SK-N-SH (cell line): ENCODE results near the gene SYNJ1. TPM values are rescaled to one million over a fixed set of nuclear protein-coding genes. Genes with fewer than 3 reads are reported as not detected.

Experiments used
- CTCF ChIA-PET: fragments of 300-600, 350-600 bp; formaldehyde crosslinking; extraction: SDS; loops from one replicate; lab custom pipeline; 2021; lab: Yijun Ruan, JAX
- POLR2A ChIA-PET: fragments of 350-600 bp; sonication (Branson Sonifier 250); formaldehyde crosslinking; extraction: SDS; loops from one replicate; lab custom pipeline; 2020; ENCODE audit warnings: antibody characterized with exemption, inconsistent platforms; lab: Yijun Ruan, JAX
- DNase-seq: peaks from one replicate; pipeline ENCODE4 v3.0.0; 2012
- H2AFZ ChIP-seq: fragments of 200-600 bp; sonication (generic); 2 replicates; pipeline ENCODE4 v1.8.1; 2016; ENCODE audit warnings: antibody characterized with exemption, mild to moderate bottlenecking, low read depth
- H3F3A ChIP-seq: fragments of 200-600 bp; sonication (generic); replicated peaks from 2 replicates; pipeline ENCODE3; 2016; ENCODE audit warnings: antibody characterized with exemption, mild to moderate bottlenecking; ENCODE audit not compliant: insufficient read depth
- H3K27ac ChIP-seq, 2 experiments: fragments of 200-500 bp in 1 of 2; fragments of 200-600 bp in 1 of 2; sonication (Bioruptor generic) in 1 of 2; sonication (generic), shearing (Covaris generic) in 1 of 2; 2 replicates each; pipeline versions ENCODE4 v1.5.1 to v1.6.1; 2014 to 2016; ENCODE audit warnings: low read depth in 2 of 2, inconsistent platforms in 1 of 2, low read length in 1 of 2, mild to moderate bottlenecking in 1 of 2, mixed read lengths in 1 of 2
- H3K27me3 ChIP-seq: fragments of 200-600 bp; sonication (generic), shearing (Covaris generic); 2 replicates; pipeline ENCODE4 v1.6.1; 2016; ENCODE audit warnings: mixed run types; ENCODE audit not compliant: insufficient read depth
- H3K36me3 ChIP-seq, 2 experiments: fragments of 200-500 bp in 1 of 2; fragments of 200-600 bp in 1 of 2; sonication (Bioruptor generic) in 1 of 2; sonication (generic) in 1 of 2; replicated peaks in 1 of 2; 2 replicates each; pipeline versions ENCODE3 to v1.5.1; 2014 to 2016; ENCODE audit warnings: low read length in 1 of 2, mild to moderate bottlenecking in 1 of 2; ENCODE audit not compliant: insufficient read depth in 2 of 2, control insufficient read depth in 1 of 2
- H3K4me1 ChIP-seq, 2 experiments: fragments of 200-500 bp in 1 of 2; fragments of 200-600 bp in 1 of 2; sonication (Bioruptor generic) in 1 of 2; sonication (generic), shearing (Covaris generic) in 1 of 2; 2 replicates each; pipeline versions ENCODE4 v1.5.1 to v1.6.1; 2014 to 2016; ENCODE audit warnings: low read depth in 1 of 2, low read length in 1 of 2, mixed run types in 1 of 2; ENCODE audit not compliant: insufficient read depth in 2 of 2, control insufficient read depth in 1 of 2
- H3K4me2 ChIP-seq: fragments of 200-600 bp; sonication (generic), shearing (Covaris generic); 2 replicates; pipeline ENCODE4 v1.6.1; 2017; ENCODE audit warnings: mixed run types
- H3K4me3 ChIP-seq, 2 experiments: fragments of 200-500 bp in 1 of 2; fragments of 200-600 bp in 1 of 2; sonication (Bioruptor generic) in 1 of 2; sonication (generic), shearing (Covaris generic) in 1 of 2; 2 replicates each; pipeline versions ENCODE4 v1.5.1 to v1.8.1; 2014 to 2016; ENCODE audit warnings: low read depth in 2 of 2, inconsistent platforms in 1 of 2, low read length in 1 of 2, mild to moderate bottlenecking in 1 of 2, mixed read lengths in 1 of 2, moderate library complexity in 1 of 2
- H3K79me2 ChIP-seq: fragments of 200-600 bp; sonication (generic); 2 replicates; pipeline ENCODE4 v1.8.1; 2017; ENCODE audit warnings: mild to moderate bottlenecking; ENCODE audit not compliant: insufficient read depth
- H3K9ac ChIP-seq: fragments of 200-600 bp; sonication (generic); 2 replicates; pipeline ENCODE4 v1.6.1; 2017; ENCODE audit warnings: mixed run types
- H3K9me2 ChIP-seq: fragments of 200-600 bp; sonication (generic); 2 replicates; pipeline ENCODE4 v1.6.1; 2017; ENCODE audit warnings: mixed run types
- H3K9me3 ChIP-seq: fragments of 200-600 bp; sonication (generic); 2 replicates; pipeline ENCODE4 v1.6.1; 2017; ENCODE audit warnings: mixed run types, mild to moderate bottlenecking, moderate library complexity
- H4K20me1 ChIP-seq: fragments of 200-600 bp; sonication (generic); 2 replicates; pipeline ENCODE4 v1.6.1; 2017; ENCODE audit warnings: mild to moderate bottlenecking, mixed run types; ENCODE audit not compliant: insufficient read depth
- ELF1 ChIP-seq: IDR thresholded peaks from 2 replicates; pipeline ENCODE4 v1.4.0; 2012
- EZH2phosphoT487 ChIP-seq: fragments of 200-600 bp; sonication (generic); IDR thresholded peaks from 2 replicates; pipeline ENCODE4 v1.6.1; 2017; ENCODE audit warnings: low read depth, mixed run types, mild to moderate bottlenecking, antibody characterized with exemption, moderate library complexity, borderline replicate concordance
- FOSL2 ChIP-seq: IDR thresholded peaks from 2 replicates; pipeline ENCODE4 v1.4.0; 2012; ENCODE audit warnings: low read depth, mild to moderate bottlenecking, moderate library complexity, borderline replicate concordance
- FOXJ3 ChIP-seq: sonication (generic); formaldehyde crosslinking; IDR thresholded peaks from 2 replicates; pipeline ENCODE4 v1.5.1; 2020; ENCODE audit warnings: mild to moderate bottlenecking, missing genetic modification reagents
- GABPA ChIP-seq: IDR thresholded peaks from 2 replicates; pipeline ENCODE4 v1.4.0; 2012; ENCODE audit warnings: low read depth, mild to moderate bottlenecking
- JUND ChIP-seq: IDR thresholded peaks from 2 replicates; pipeline ENCODE4 v1.4.0; 2012
- MXI1 ChIP-seq: IDR thresholded peaks from 2 replicates; pipeline ENCODE4 v1.6.1; 2012; ENCODE audit warnings: mild to moderate bottlenecking, low read depth, low read length, improper control_type of control experiment
- NFIC ChIP-seq: IDR thresholded peaks from 2 replicates; pipeline ENCODE4 v1.4.0; 2012; ENCODE audit warnings: borderline replicate concordance
- RAD21 ChIP-seq: IDR thresholded peaks from 2 replicates; pipeline ENCODE4 v1.6.1; 2012; ENCODE audit warnings: mild to moderate bottlenecking, low read length
- RXRA ChIP-seq: IDR thresholded peaks from 2 replicates; pipeline ENCODE4 v1.4.0; 2012; ENCODE audit warnings: low read depth, mild to moderate bottlenecking, borderline replicate concordance
- SIN3A ChIP-seq: IDR thresholded peaks from 2 replicates; pipeline ENCODE4 v1.6.1; 2012; ENCODE audit warnings: low read depth, mild to moderate bottlenecking, low read length, moderate library complexity, borderline replicate concordance
- SMC3 ChIP-seq: IDR thresholded peaks from 2 replicates; pipeline ENCODE4 v1.6.1; 2012; ENCODE audit warnings: low read depth, low read length, improper control_type of control experiment
- TAF1 ChIP-seq: IDR thresholded peaks from 2 replicates; pipeline ENCODE4 v1.6.1; 2012; ENCODE audit warnings: low read depth, mild to moderate bottlenecking, low read length, moderate library complexity, borderline replicate concordance
- TCF12 ChIP-seq: IDR thresholded peaks from 2 replicates; pipeline ENCODE4 v1.4.0; 2012
- TEAD4 ChIP-seq: IDR thresholded peaks from 2 replicates; pipeline ENCODE4 v1.4.0; 2012; ENCODE audit warnings: mild to moderate bottlenecking, borderline replicate concordance; ENCODE audit not compliant: insufficient read depth
- YY1 ChIP-seq: IDR thresholded peaks from 2 replicates; pipeline ENCODE4 v1.4.0; 2012; ENCODE audit warnings: low read depth, mild to moderate bottlenecking
- WGBS: methylation state at CpG from one replicate; pipeline ENCODE4 v1.1.6; 2017; ENCODE audit warnings: low lambda C conversion rate; 5-methylcytosine and 5-hydroxymethylcytosine counted together
- polyA plus RNA-seq, 3 experiments: library from polyadenylated mRNA; depleted of rRNA; stranded (reverse); fragments of >200 nt; gene quantifications; 2 replicates each; pipeline ENCODE4 v1.2.3, GENCODE V29; 2012
- TF ChIP-seq, protein P1 (sequence below): fragments of 150-350 bp; IDR thresholded peaks from 2 replicates; pipeline ENCODE4 v1.6.1; 2017; ENCODE audit warnings: antibody characterized with exemption, low read length, low read depth, borderline replicate concordance
- TF ChIP-seq, protein P2 (sequence below): IDR thresholded peaks from 2 replicates; pipeline ENCODE4 v1.4.0; 2012; ENCODE audit warnings: low read depth, borderline replicate concordance
- TF ChIP-seq, protein P3 (sequence below): fragments of 150-350 bp; IDR thresholded peaks from 2 replicates; pipeline ENCODE4 v1.6.1; 2016; ENCODE audit warnings: mild to moderate bottlenecking, low read depth, low read length

Gene SYNJ1
- polyA plus RNA-seq, 1 of the 3 experiments (the other 2 are of a cell fraction) = 3.3 TPM

DNA sequence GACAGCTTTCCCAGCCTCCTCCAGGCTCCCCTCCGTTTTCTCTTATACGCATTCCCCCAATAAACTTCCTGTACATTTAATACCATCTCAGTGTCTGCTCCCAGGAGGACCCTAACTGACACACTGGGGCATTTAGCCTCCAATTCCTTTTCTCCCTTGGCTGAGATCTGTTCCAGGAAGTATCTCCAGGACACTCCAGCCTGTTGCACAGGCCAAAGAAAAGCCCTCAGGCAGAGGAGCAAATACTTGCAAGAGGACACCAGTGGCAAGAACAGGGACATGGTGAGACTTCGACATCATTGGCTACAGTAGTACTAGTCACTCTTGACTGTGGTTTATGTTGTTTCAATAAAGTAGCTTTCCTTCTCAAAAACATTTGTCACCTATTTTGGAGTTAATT is 4.7 kb upstream of the SYNJ1 start:
- no peaks in the 10 kb centered on the region for H4K20me1 ChIP-seq
- H3F3A ChIP-seq = peaks cover 3% of the 10 kb centered on the region
- no peaks in the 10 kb centered on the region for H3K79me2 ChIP-seq
- DNase-seq = no peak
- TF ChIP-seq, protein P1, sequence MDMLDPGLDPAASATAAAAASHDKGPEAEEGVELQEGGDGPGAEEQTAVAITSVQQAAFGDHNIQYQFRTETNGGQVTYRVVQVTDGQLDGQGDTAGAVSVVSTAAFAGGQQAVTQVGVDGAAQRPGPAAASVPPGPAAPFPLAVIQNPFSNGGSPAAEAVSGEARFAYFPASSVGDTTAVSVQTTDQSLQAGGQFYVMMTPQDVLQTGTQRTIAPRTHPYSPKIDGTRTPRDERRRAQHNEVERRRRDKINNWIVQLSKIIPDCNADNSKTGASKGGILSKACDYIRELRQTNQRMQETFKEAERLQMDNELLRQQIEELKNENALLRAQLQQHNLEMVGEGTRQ = no peak
- TF ChIP-seq FOSL2 = no peak
- TF ChIP-seq NFIC = no peak
- TF ChIP-seq FOXJ3 (CRISPR knock-in tag) = no peak
- TF ChIP-seq TAF1 = no peak
- TF ChIP-seq ELF1 = no peak
- no peak for TF ChIP-seq RXRA
- TF ChIP-seq YY1 = no peak
- no peak for TF ChIP-seq EZH2phosphoT487
- no peak for TF ChIP-seq TCF12
- no peak for TF ChIP-seq RAD21
- TF ChIP-seq TEAD4 = no peak
- no peak for TF ChIP-seq GABPA
- TF ChIP-seq JUND = no peak
- TF ChIP-seq SMC3 = no peak
- TF ChIP-seq, protein P2, sequence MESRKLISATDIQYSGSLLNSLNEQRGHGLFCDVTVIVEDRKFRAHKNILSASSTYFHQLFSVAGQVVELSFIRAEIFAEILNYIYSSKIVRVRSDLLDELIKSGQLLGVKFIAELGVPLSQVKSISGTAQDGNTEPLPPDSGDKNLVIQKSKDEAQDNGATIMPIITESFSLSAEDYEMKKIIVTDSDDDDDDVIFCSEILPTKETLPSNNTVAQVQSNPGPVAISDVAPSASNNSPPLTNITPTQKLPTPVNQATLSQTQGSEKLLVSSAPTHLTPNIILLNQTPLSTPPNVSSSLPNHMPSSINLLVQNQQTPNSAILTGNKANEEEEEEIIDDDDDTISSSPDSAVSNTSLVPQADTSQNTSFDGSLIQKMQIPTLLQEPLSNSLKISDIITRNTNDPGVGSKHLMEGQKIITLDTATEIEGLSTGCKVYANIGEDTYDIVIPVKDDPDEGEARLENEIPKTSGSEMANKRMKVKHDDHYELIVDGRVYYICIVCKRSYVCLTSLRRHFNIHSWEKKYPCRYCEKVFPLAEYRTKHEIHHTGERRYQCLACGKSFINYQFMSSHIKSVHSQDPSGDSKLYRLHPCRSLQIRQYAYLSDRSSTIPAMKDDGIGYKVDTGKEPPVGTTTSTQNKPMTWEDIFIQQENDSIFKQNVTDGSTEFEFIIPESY = no peak
- TF ChIP-seq, protein P3, sequence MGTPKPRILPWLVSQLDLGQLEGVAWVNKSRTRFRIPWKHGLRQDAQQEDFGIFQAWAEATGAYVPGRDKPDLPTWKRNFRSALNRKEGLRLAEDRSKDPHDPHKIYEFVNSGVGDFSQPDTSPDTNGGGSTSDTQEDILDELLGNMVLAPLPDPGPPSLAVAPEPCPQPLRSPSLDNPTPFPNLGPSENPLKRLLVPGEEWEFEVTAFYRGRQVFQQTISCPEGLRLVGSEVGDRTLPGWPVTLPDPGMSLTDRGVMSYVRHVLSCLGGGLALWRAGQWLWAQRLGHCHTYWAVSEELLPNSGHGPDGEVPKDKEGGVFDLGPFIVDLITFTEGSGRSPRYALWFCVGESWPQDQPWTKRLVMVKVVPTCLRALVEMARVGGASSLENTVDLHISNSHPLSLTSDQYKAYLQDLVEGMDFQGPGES = no peak
- no peak for TF ChIP-seq SIN3A
- no peak for TF ChIP-seq MXI1
- no peak overlapping the region for H3K4me2 ChIP-seq
- H3K36me3 ChIP-seq = peaks cover 45 to 46% of the 10 kb centered on the region in 2 experiments
- POLR2A ChIA-PET = no interaction called here
- H3K9me2 ChIP-seq = no peaks in the 10 kb centered on the region
- no peak overlapping the region for H3K4me3 ChIP-seq
- H2AFZ ChIP-seq = no peak overlapping the region
- no peaks in the 10 kb centered on the region for H3K9me3 ChIP-seq
- no peak overlapping the region for H3K9ac ChIP-seq
- H3K4me1 ChIP-seq = peaks cover 0 to 9% of the 10 kb centered on the region in 2 experiments; a peak in 2 of 4 replicates
- CTCF ChIA-PET = interaction anchor here (1.4 to 1.9 kb wide), 2 partner anchors 39 to 50 kb away, joined by 4 to 8 read pairs; partner anchors contain the start of gene PAXBP1
- WGBS = 83% methylated on average over 3 of the region's 3 CpGs
- no peaks in the 10 kb centered on the region for H3K27me3 ChIP-seq
- no peak overlapping the region for H3K27ac ChIP-seq
